H4 (cell line): ENCODE results near the gene HIP1R. TPM values are rescaled to one million over a fixed set of nuclear protein-coding genes. Genes with fewer than 3 reads are reported as not detected.
"Not testable (repeated sequence)": the region's sequence is repeated elsewhere in the genome, so short reads cannot be mapped to it uniquely, and the experiment has no call there.

ENCODE experiments used
- DNase-seq: peaks from one replicate; pipeline ENCODE4 v3.0.0-alpha.2; 2015; ENCODE audit warnings: low spot score
- total RNA-seq: library from RNA; depleted of rRNA; stranded (reverse); fragments of >200 nt; shearing (Covaris generic); gene quantifications from 2 replicates; pipeline ENCODE4 v1.2.3, GENCODE V29; 2014; rRNA removed

HIP1R gene
- 22.0 and 25.6 TPM in 2 replicates for total RNA-seq

GRCh38 chr12:122834921-122835749, at the start of gene HIP1R:
Gene HIP1R (plus strand): TSS chr12:122835457. CDS start chr12:122835551, 94 bp downstream.
- no peak for DNase-seq

- no peak for DNase-seq
Measured at GRCh38 chr12:122785503-122785902, 49.8 kb upstream of the HIP1R start.

- no peak for DNase-seq
Measured at GRCh38 chr12:122788387-122788786, 46.9 kb upstream of the HIP1R start.

GRCh38 chr12:122789637-122790036, 45.6 kb upstream of the HIP1R start:
- no peak for DNase-seq

- DNase-seq = peak; percentile 21
Measured at GRCh38 chr12:122790393-122791075, 44.7 kb upstream of the HIP1R start.

GRCh38 chr12:122793685-122794106, 41.6 kb upstream of the HIP1R start:
- peak; percentile 29 for DNase-seq

- DNase-seq = no peak
Measured at GRCh38 chr12:122795807-122796206, 39.5 kb upstream of the HIP1R start.

- no peak for DNase-seq
Measured at GRCh38 chr12:122799641-122800243, 35.5 kb upstream of the HIP1R start.

- DNase-seq = no peak
Measured at GRCh38 chr12:122803937-122804336, 31.3 kb upstream of the HIP1R start.

- DNase-seq = not testable (repeated sequence)
Measured at GRCh38 chr12:122804957-122805356, 30.3 kb upstream of the HIP1R start.

- DNase-seq = no peak
Measured at GRCh38 chr12:122807651-122808050, 27.6 kb upstream of the HIP1R start.

GRCh38 chr12:122811777-122812176, 23.5 kb upstream of the HIP1R start:
- no peak for DNase-seq

GRCh38 chr12:122813310-122813713, 21.9 kb upstream of the HIP1R start:
- DNase-seq = no peak

- DNase-seq = no peak
Measured at GRCh38 chr12:122819209-122819785, 16.0 kb upstream of the HIP1R start.

- DNase-seq = no peak
Measured at GRCh38 chr12:122820138-122820537, 15.1 kb upstream of the HIP1R start.

GRCh38 chr12:122820838-122821271, 14.4 kb upstream of the HIP1R start:
- DNase-seq = no peak

- no peak for DNase-seq
Measured at GRCh38 chr12:122823429-122823828, 11.8 kb upstream of the HIP1R start.

GRCh38 chr12:122825773-122826724, 9.2 kb upstream of the HIP1R start:
- DNase-seq = no peak

- DNase-seq = no peak
Measured at GRCh38 chr12:122827258-122827657, 8.0 kb upstream of the HIP1R start.

GRCh38 chr12:122830517-122831214, 4.6 kb upstream of the HIP1R start:
- DNase-seq = peak; percentile 81
